Stimulated activated CD8-positive, alpha-beta memory T cell treated with anti-CD3 and anti-CD28 coated beads, Interleukin-4, amount 100 ng/mL, for 4 hours (primary cell): ENCODE data around the gene HPCAL1.

Experiments used
- DNase-seq, 2 donors: peaks; one replicate each; pipeline ENCODE4 v3.0.0-alpha.2; 2020; ENCODE audit warnings: low read depth in 2 of 2, low spot score in 1 of 2

Gene HPCAL1

GRCh38 chr2:10269291-10269690 lies 33.4 kb upstream of the HPCAL1 start:
- no peak for DNase-seq

GRCh38 chr2:10269711-10270610 lies 32.7 kb upstream of the HPCAL1 start:
- DNase-seq: no peak

- no peak for DNase-seq
These were observed 31.2 kb upstream of the HPCAL1 start for GRCh38 chr2:10271509-10271908.

GRCh38 chr2:10271946-10272345 lies 30.8 kb upstream of the HPCAL1 start:
- no peak for DNase-seq

- DNase-seq: no peak
These were observed 30.2 kb upstream of the HPCAL1 start for GRCh38 chr2:10272464-10272863.

- no peak for DNase-seq
These were observed 29.2 kb upstream of the HPCAL1 start for GRCh38 chr2:10273215-10274175.

GRCh38 chr2:10274376-10274775 lies 28.3 kb upstream of the HPCAL1 start:
- no peak for DNase-seq

- no peak for DNase-seq
These were observed 27.5 kb upstream of the HPCAL1 start for GRCh38 chr2:10274983-10275802.

- no peak for DNase-seq
These were observed 26.0 kb upstream of the HPCAL1 start for GRCh38 chr2:10276481-10277292.

- DNase-seq: no peak
These were observed 25.2 kb upstream of the HPCAL1 start for GRCh38 chr2:10277293-10278028.

GRCh38 chr2:10278029-10278762 lies 24.5 kb upstream of the HPCAL1 start:
- DNase-seq: no peak

- no peak for DNase-seq
These were observed 23.8 kb upstream of the HPCAL1 start for GRCh38 chr2:10278763-10279471.

- no peak for DNase-seq
These were observed 23.2 kb upstream of the HPCAL1 start for GRCh38 chr2:10279472-10279870.

- no peak for DNase-seq
These were observed 22.7 kb upstream of the HPCAL1 start for GRCh38 chr2:10279946-10280463.

GRCh38 chr2:10281891-10282290 lies 20.8 kb upstream of the HPCAL1 start:
- DNase-seq: no peak

- no peak for DNase-seq
These were observed 20.0 kb upstream of the HPCAL1 start for GRCh38 chr2:10282611-10283105.

- DNase-seq: no peak
These were observed 19.3 kb upstream of the HPCAL1 start for GRCh38 chr2:10283106-10284062.
